ENCODE results near the gene SSH2.
"Not testable (repeated sequence)": the region's sequence is repeated elsewhere in the genome, so short reads cannot be mapped to it uniquely, and the experiment has no call there.

The SSH2 gene

DNA sequence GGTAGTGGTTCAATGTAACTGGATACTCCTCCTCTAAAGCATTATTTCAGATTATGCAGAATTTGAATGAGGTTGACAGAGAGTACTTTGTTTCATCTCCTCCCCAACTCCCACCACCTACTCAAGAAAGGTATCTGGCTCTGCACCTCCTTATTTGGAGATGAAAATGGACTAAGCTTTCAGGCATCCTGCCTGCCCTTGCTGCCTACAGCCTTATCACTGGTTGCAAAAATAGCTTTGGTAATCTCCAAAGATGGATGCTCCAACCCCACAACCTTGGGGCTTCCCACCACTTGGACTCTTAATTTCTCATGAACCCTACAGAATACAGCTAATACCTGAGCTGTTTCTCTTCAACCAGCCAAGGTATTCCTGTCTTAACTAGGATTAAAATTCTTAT lies 262.1 kb downstream of the SSH2 start:
- no peak for DNase-seq (ENCODE audit: low read depth in 2 of 2, low spot score in 1 of 2)

DNA sequence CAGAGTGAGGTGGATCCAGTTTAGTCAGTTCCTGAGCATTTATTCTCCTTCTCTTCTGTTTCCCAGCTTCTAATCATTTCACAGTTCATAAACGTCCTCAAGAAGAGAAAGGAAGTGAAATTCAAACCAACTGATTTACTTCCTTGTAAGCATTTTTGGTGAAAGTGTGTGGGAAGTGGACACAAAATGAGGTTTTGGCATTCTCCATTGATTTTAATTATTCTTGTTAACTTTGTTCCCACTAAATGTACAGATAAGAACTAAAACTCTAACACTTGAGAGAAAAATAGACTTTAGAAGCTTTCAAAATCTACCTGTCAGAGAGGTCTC lies 264.6 kb downstream of the SSH2 start:
- DNase-seq (ENCODE audit: low read depth in 2 of 2, low spot score in 1 of 2): no peak

DNA sequence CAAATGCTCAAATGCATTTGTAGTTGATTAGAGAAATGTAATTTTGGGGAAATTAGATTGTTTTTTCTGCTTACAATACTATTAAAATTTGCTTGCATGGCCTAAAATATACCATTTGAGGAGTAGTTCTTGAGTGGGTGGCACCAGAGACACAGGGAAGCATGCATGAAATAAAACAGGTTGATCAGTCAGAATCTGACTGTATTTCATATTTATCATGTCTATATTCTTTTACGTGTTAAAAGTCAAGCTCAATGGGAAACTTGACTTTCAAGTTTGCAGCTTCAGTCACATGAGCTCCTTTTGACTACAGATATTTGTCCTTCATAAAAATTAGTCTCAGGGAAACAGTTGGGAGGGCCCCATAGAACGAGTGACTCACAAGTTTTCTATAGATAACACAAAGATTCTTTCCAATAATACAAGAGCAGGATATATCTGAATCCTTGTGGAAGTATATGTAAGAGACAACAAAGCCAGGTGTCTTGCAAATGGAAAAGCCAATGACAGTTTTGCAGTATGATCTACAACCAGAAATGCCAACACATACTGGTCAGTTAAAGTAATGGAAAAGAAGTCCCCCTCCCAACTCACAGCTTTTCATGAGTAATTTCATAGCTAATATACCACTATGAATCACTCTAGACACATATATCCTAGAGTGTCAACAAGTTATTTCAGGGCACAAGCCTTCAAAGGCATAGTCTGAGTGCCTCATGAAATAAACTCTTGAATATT lies 265.1 kb downstream of the SSH2 start:
- DNase-seq (ENCODE audit: low read depth in 2 of 2, low spot score in 1 of 2): no peak

DNA sequence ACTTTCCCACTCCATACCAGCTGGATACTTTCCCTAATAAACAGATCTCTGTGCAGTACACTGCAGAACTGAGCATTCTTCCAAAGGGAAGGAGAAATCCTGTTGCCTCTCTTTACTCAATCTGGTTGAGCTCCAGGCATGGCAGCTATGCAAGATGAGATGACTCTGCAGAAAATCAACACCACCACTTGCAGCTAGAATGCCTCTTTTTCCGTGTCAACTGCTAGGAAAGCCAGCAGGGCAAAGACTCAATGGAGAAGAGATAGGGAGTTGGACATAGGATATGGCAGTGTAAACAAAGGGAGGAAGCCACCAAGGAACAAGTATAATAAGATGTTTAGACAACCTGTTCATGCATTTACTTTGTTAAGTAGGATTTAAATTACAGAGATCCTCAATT lies 266.9 kb downstream of the SSH2 start:
- DNase-seq (ENCODE audit: low read depth in 2 of 2, low spot score in 1 of 2): no peak

DNA sequence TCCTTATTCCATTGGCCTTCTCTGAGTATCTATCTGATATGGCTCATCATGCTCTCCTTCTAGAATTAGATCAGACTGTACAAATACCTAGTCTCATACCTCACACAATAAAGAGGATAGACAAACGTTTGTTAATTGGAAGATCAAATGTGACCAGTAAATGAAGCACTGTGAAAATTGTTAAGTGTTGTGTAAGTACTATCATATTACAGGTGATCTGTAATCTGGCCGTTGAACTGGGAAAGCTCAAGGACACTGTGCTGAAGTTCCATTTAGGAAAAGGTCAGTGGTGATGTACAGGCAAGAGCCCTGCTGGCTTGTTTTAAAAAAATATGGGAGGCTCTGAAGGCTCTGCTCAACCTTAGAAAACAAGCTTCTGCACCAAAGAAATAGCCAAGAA lies 268.8 kb downstream of the SSH2 start:
- no peak for DNase-seq (ENCODE audit: low read depth in 2 of 2, low spot score in 1 of 2)

DNA sequence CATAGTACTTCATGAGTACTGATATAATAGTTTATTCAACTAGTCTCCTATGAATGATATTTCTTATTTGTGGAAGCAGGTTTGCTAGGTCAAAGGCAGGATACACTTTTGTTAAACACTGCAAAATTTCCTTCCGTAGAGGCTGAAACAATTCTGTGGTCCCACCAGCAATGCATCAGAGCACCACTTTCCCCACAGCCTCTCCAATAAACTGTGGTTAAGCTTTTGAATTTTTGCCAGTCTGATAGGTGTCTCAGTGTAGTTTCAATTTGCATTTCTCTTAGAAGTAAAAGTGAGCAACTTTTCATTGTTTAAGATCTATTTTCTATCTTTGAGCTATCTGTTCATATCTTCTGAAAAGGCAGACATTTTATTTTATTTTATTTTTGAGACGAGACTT lies 270.9 kb downstream of the SSH2 start:
- DNase-seq (ENCODE audit: low read depth in 2 of 2, low spot score in 1 of 2): no peak

DNA sequence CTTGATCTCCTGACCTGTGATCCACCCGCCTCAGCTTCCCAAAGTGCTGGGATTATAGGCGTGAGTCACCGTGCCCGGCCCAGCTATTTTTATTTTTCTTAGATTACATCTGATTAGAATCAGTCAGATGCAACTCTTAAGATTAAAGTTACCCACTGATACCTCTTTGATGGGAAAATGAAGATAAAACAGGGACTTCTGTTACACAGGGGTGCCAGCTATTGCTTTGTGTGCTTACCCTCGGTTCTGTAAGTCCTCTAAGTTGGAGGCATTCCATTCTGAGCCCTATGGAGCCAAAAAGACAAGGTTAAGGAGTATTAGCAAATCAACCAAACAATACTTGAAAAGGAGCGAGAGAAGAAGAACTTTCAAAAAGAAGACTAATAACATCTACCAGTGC lies 274.7 kb downstream of the SSH2 start:
- DNase-seq (ENCODE audit: low read depth in 2 of 2, low spot score in 1 of 2): no peak

DNA sequence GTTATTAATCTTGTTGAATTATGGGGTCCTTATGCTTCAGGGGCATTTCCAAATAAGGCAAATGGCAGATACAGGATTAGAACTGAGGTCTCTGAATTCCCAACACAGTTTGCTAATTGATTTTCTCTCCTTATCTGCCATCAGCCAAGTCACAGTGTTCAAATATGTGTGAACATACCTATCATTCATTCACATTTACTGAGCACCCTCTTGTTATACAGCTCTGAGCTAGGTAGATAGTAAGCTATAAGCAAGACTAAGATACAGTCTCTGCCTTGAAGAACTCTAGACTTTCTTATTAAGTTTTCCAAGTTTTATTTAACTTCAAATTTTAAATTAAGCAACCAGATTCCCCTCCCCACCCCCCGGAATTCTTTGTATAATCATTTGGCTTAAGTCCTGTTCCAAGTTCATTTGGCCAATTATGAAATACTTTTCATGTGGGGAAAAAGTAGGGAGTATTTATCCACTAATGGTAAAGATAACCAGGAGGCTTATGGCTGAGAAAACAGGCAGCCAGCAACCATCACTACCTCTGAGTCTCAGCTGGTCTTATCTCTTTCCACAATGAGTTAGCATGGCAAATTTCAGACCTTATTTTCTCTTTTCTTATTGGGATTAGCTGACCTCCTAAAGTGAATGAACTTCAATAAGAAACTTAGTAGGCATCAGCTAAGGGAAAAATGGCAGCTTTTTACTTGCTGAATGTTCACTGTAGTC lies 275.9 kb downstream of the SSH2 start:
- DNase-seq (ENCODE audit: low read depth in 2 of 2, low spot score in 1 of 2): no peak

DNA sequence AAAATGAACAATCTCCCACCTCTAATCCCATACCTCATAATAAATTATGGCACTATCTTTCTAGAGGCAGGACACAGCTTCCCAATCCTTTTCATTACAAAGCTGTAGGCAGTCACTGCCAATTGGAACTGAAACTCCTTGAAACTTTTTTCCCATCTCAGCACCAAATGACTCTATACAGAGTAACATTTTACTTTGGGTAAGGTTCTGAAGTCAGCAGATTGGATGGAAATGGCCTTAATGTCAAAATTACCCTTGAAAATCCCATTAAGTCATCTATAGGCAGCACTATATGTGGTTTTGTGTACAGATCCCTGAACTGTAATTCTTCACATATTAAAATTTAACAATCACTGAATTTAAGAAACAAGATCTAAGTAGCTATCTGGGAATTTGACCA lies 277.1 kb downstream of the SSH2 start:
- DNase-seq (ENCODE audit: low read depth in 2 of 2, low spot score in 1 of 2): no peak

DNA sequence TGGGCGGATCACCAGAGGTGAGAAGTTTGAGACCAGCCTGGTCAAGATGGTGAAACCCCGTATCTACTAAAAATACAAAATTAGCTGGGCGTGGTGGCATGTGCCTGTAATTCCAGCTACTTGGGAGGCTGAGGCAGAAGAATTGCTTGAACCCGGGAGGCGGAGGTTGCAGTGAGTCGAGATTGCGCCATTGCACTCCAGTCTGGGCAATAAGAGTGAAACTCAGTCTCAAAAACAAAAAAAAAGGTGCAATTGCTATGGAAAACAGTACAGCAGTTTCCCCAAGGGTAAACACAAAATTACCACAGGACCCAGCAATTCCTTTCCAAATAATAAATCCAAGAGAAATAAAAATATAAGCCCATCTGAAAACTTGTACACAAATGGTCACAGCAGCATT lies 278.1 kb downstream of the SSH2 start:
- not testable (repeated sequence) for DNase-seq (ENCODE audit: low read depth in 2 of 2, low spot score in 1 of 2)

DNA sequence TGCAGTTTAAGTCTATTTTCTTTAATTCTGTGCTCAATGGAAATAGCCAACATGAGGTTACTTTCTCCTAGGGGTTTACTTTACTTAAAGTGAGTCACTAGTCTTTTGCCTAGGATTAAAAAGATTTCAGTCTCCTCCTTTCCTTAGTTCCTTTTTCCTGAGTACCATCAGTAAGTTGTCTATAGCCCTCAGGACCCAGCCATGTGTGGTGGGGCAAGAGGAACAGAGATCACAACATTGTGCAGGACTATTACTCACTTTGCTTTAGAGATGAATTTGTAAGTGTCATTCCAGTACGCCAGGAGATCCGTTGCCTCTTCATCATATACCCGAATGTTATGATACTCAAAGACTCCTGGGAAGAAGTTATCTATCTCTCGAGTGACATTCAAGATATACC lies 279.6 kb downstream of the SSH2 start:
- DNase-seq (ENCODE audit: low read depth in 2 of 2, low spot score in 1 of 2): no peak

DNA sequence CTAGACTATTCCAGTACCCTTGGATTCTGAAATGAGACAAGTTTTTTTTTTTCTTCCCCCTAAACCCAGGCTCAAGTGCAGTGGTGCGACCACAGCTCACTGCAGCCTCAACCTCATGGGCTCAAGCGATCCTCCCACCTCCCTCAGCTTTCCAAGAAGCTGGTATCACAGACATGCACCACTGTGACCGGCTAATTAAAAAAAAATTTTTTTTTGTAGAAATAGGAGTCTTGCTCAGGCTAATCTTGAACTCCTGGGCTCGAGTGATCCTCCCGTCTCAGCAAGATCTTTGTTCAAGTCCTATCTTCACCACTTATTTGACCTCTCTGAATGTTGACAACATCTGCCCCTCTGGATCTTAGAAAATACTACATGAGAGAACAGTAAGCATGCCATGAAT lies 280.7 kb downstream of the SSH2 start:
- no peak for DNase-seq (ENCODE audit: low read depth in 2 of 2, low spot score in 1 of 2)

DNA sequence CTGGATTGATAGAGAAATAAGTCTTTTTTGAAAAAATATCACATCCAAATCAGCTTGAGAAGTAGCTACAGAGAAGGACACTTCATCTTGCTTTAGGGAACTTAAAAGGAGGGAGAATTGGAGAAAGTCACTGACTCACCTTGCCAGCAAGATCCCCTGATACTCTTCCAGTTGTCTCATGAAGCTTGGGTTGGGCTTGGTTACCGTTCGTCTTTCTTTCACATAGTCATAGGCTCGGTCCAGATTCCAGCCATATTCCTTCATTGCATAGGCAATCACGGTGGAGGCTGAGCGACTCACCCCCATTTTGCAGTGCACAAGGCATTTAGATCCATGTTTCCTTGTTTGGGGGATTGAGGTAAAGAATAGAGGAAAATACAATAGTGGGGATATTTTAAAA lies 282.0 kb downstream of the SSH2 start:
- DNase-seq (ENCODE audit: low read depth in 2 of 2, low spot score in 1 of 2): no peak

DNA sequence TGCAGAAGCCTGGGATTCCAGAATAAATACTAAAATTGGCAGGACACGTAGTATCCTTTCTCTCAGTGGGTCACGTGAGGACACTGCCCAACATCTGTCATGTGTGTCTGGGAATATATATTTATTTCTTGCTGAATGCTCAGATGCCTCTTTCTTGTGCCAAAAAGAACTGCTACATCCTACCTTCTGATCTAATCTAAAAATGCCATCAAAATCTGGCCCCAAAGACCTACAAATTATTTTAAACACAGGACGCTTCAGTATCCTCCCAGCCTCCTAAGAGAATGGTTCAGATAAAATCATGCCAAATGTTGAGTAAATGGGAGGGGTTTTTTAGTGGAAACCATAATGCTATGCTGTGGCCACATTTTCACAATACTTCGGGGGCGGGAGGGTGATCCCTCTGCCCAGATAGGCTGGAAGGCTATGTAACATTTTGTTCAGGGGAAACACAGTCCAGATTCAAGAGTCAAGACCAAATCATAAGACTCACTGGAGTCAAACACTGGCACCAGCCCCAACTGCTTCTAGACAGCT lies 284.4 kb downstream of the SSH2 start:
- no peak for DNase-seq (ENCODE audit: low read depth in 2 of 2, low spot score in 1 of 2)

DNA sequence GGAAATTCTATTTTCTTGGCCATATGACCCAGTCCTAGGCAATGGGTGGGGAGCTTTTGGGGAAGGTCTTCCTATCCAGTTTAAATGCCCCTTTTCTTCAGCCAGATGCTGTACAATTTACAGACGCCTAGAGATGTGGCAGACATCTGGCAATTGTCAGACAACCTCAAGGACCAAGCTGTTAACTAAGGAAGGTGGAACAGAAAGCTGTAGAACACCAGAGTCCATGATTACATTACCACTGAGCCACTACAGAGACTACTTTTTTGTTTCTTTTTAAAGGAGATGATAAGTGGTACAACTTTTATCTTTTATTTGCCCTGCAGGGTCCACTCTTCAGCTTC lies 286.2 kb downstream of the SSH2 start:
- no peak for DNase-seq (ENCODE audit: low read depth in 2 of 2, low spot score in 1 of 2)

DNA sequence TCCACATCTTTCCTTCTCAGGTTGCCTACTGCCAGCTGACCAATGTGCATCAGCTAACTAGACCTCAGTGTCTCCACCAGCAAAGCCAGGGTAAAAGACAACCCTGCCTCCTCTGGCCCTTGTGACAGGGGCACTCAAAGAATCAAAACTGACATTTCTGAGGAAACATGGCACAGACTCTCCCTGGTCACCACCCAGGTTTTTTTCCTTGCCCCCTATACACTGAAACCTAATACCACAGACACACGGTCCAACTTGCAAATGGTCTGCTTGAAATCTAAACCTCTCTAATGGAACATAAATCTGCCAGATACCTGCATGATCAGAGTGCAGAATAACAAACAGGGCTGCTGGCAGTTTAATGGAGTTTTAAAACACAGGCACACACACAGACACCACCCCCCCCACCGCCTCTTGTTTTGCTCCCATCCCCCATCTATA lies 287.8 kb downstream of the SSH2 start:
- no peak for DNase-seq (ENCODE audit: low read depth in 2 of 2, low spot score in 1 of 2)

DNA sequence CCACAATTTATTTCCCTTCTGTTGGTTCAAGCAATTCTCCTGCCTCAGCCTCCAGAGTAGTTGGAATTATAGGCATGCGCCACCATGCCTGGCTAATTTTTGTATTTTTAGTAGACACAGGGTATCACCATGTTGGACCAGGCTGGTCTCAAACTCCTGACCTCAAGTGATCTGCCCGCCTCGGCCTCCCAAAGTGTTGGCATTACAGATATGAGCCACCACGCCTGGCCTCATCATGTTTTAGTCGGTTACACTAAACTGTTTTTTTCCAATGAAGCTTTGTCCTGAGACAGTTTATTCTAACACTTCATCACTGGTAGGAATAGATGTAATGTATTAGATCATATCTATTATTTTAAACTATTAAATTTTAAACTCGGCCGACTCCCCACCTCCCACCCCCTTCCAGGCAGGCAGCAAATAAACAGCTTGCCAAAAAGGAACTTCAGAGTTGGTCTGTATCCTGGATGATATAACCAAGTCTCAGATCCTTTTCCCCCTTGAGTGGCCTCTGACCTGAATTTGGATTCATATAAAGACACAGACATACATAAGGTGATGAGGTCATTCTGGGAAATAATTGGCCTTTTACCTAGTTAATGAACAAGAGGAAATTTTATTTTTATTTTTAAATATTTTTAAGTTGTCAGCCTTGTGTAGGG lies 288.9 kb downstream of the SSH2 start:
- DNase-seq (ENCODE audit: low read depth in 2 of 2, low spot score in 1 of 2): no peak

DNA sequence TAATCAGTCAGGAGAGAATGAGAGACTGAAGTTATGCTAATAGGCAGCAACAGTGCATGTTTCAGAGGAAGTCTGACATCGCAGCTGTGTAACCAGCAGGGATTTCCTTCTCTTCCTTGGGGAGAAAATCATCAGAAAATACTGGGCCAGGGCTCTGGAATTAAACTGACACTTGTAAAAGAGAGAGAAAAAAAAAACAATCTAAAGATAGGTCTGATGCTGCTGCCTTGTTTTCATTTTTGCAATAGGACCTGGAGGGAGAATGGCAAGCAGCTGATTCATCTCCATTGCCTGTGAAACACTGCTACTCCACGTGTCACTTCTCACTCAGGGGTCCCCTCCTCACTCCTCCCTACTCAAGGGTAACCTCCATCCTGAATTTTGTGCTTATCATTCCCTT lies 289.6 kb downstream of the SSH2 start:
- no peak for DNase-seq (ENCODE audit: low read depth in 2 of 2, low spot score in 1 of 2)

DNA sequence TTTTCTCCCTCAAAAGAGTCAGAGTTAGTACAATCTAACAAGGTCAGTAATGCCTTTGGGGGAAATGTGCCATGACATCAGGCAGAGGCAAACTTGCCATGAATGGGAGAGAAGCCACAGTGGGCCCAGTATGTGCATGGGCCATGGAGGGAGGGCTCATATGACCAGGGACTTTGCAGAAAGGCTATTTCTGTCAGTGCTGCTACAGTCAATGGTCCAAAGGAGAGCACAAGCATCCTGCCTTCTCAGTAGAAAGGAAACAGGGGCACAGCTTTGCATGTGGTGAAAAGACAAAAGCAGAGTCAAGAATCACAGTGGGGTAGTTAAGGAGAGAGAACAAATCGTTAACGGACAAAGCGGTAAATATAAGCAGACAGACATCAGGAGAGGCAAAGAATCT lies 296.1 kb downstream of the SSH2 start:
- DNase-seq (ENCODE audit: low read depth in 2 of 2, low spot score in 1 of 2): no peak

DNA sequence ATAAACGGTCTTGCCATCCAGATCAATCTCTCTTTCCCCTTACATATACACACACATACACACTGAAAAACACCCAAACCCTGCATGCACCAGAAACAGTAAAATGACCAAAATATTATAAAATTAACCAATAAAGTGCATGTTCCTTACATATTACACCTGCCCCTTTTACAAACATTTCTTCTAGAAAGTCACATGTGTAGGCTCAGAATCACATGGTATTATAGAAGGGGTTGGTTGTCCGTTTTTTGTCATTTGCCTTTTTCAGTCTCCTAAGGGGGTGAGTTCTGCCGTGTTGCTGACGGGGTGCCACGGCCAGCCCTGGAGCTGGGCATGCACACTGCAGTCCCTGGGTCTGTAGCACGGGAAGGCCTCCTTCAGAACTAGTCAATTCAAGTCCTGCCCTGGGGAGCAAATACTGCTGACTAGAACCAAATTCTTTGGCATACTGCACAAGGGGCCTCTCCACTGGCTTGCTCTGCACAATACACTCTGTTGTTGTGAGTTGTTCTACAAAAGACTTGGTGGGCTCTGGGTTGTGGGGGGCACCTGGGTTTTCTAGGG lies 299.3 kb downstream of the SSH2 start:
- DNase-seq (ENCODE audit: low read depth in 2 of 2, low spot score in 1 of 2): no peak

DNA sequence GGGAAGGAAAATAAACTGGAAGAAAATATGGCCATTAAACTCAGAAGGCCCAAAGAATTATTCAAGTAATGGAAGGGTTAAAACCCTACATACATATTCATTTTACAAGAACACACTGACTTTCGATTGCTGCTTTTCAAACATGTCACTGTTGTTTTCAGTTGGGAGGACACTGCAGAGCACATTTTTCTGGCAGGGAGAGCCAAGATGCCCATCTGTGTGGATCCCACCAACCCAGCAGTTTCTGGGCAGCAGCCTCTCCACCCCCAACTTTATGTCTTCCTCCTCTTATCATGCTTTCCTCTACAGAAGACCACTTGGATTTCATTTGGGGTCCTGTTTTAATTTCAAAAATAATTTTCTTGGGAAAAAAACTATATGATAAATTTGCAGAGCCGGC lies 300.2 kb downstream of the SSH2 start:
- no peak for DNase-seq (ENCODE audit: low read depth in 2 of 2, low spot score in 1 of 2)

DNA sequence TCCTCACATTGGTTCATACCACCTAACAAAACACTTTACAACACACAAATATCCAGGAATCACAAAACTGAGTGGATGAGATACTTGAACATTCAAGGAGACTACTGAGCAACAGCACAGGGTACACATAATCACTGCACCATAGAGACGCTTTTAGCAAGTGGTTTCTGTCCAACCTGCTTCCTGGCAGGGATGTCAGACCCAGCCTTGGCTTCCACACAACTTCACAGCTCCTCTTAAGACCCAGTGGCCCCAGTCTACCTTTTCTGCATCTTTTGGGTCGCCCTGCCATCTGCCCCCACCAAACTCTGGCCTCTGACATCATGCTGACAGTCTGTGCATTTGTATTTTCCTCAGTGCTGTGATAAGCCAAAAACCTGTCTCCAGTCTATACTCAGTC lies 301.4 kb downstream of the SSH2 start:
- no peak for DNase-seq (ENCODE audit: low read depth in 2 of 2, low spot score in 1 of 2)

Measured in stimulated activated CD8-positive, alpha-beta memory T cell treated with anti-CD3 and anti-CD28 coated beads, Interleukin-4, amount 100 ng/mL, for 4 hours (primary cell).